NB4 (cell line): ENCODE results near the gene PLD5.

Experiments
- CTCF ChIP-seq: IDR thresholded peaks from one replicate; pipeline ENCODE4 v1.5.1; 2012; ENCODE audit warnings: low read depth, low read length
- MAX ChIP-seq: IDR thresholded peaks from 2 replicates; pipeline ENCODE4 v1.6.1; 2011; ENCODE audit warnings: low read depth, low read length
- MYC ChIP-seq: IDR thresholded peaks from 2 replicates; pipeline ENCODE4 v1.6.1; 2011; ENCODE audit warnings: low read depth, low read length
- POLR2A ChIP-seq: IDR thresholded peaks from 2 replicates; pipeline ENCODE4 v1.6.1; 2011; ENCODE audit warnings: mild to moderate bottlenecking; ENCODE audit not compliant: insufficient read length; ENCODE audit errors: extremely low read depth

- TF ChIP-seq CTCF (no peak), MAX (no peak), POLR2A (no peak), MYC (no peak)
Observed at GRCh38 chr1:242525769-242526168, 1.3 kb upstream of the PLD5 start.
